ENCODE results near the gene MPST. TPM values are rescaled to one million over a fixed set of nuclear protein-coding genes. Genes with fewer than 3 reads are reported as not detected.

Gene MPST
- total RNA-seq, 1 experiment from 2014 or later, result 73.0 TPM

GRCh38 chr22:37010976-37011375 is 8.6 kb upstream of the MPST start:
- Mint-ChIP-seq H3K27me3 (ENCODE audit: unreplicated experiment) (peaks cover 44% of the 10 kb centered on the region), H3K27ac (ENCODE audit: unreplicated experiment) (peak overlapping the region; percentile 57), H3K4me3 (ENCODE audit: low read depth, unreplicated experiment) (no peak overlapping the region), H3K9me3 (ENCODE audit: low read depth, unreplicated experiment) (peaks cover 4% of the 10 kb centered on the region), H3K36me3 (ENCODE audit: insufficient read depth, unreplicated experiment) (peaks cover 42% of the 10 kb centered on the region), H3K4me1 (ENCODE audit: low read depth, unreplicated experiment) (peaks cover 10% of the 10 kb centered on the region)
- intact Hi-C loops (cut with micrococcal nuclease; ENCODE audit: unreplicated experiment), result no loop called here
- CTCF ChIA-PET, result no interaction called here
- BruUV-seq (replicated peaks), result no TSS peak
- no peak for TF ChIP-seq CTCF (IDR thresholded peaks at IDR 0.05; ENCODE audit: unreplicated experiment)
- DNase-seq, result no peak

DNA sequence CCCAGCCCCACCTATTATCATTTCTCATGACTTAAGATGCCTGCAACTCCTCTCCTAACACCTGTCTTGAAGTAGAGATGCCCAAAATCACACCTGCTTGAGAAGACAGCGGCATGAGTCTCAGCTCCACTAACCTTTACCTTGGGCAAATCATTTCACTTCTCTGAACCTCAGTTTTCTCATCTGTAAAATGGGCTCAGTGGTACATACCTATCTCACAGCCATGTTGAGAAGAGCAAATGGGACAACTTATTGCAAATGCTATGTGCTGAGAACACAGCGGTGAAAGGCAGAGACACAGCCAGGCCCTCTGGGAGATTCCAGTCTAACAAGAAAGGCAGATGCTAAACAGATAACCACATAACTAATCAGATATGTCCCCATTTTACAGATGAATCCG is 8.1 kb upstream of the MPST start:
- no peak for DNase-seq
- TF ChIP-seq CTCF (IDR thresholded peaks at IDR 0.05; ENCODE audit: unreplicated experiment), result no peak
- no peak overlapping the region for H3K4me3 Mint-ChIP-seq (ENCODE audit: low read depth, unreplicated experiment)
- peaks cover 39% of the 10 kb centered on the region for H3K27me3 Mint-ChIP-seq (ENCODE audit: unreplicated experiment)
- H3K36me3 Mint-ChIP-seq (ENCODE audit: insufficient read depth, unreplicated experiment), result peaks cover 42% of the 10 kb centered on the region
- H3K27ac Mint-ChIP-seq (ENCODE audit: unreplicated experiment), result no peak overlapping the region
- H3K9me3 Mint-ChIP-seq (ENCODE audit: low read depth, unreplicated experiment), result peaks cover 4% of the 10 kb centered on the region
- CTCF ChIA-PET, result no interaction called here
- BruUV-seq (replicated peaks), result no TSS peak
- peaks cover 12% of the 10 kb centered on the region for H3K4me1 Mint-ChIP-seq (ENCODE audit: low read depth, unreplicated experiment)
- intact Hi-C loops (cut with micrococcal nuclease; ENCODE audit: unreplicated experiment), result no loop called here

DNA sequence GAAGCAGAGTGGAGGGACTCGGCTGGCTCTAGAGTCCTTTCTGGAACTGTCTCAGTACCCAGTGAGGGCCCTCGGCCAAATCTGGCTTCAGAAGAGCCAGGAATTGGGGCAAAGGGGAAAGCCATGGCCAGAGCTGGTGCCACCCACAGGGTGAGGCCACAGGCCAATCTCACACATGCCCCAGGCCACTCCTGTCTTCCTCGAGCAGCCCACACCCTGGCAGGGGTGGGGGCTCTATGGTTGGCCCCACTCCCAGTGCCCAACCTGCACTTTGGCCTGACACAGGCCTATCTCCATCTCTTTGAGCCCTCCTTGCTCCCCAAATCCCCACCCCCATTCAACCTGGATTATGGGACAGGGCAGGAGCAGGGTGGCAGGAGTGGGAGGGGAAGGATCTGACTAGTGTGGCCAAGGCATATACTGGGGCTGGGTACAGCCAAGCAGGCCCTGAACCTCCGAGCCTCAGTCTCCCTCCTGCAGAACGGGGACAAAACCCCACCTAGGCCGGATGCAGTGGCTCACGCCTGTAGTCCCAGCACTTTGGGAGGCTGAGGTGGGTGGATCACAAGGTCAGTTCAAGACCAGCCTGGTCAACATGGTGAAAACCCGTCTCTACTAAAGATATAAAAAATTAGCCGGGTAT is 7.2 kb upstream of the MPST start:
- intact Hi-C loops (cut with micrococcal nuclease; ENCODE audit: unreplicated experiment), result no loop called here
- Mint-ChIP-seq H3K27ac (ENCODE audit: unreplicated experiment) (no peak overlapping the region), H3K27me3 (ENCODE audit: unreplicated experiment) (peaks cover 30% of the 10 kb centered on the region), H3K9me3 (ENCODE audit: low read depth, unreplicated experiment) (peaks cover 4% of the 10 kb centered on the region), H3K4me1 (ENCODE audit: low read depth, unreplicated experiment) (peaks cover 21% of the 10 kb centered on the region), H3K36me3 (ENCODE audit: insufficient read depth, unreplicated experiment) (peaks cover 44% of the 10 kb centered on the region), H3K4me3 (ENCODE audit: low read depth, unreplicated experiment) (no peak overlapping the region)
- no peak for DNase-seq
- no TSS peak for BruUV-seq (replicated peaks)
- no peak for TF ChIP-seq CTCF (IDR thresholded peaks at IDR 0.05; ENCODE audit: unreplicated experiment)
- CTCF ChIA-PET, result interaction anchor here (1.3 kb wide), 1 partner anchor 20 kb away, joined by 4 read pairs; no protein-coding TSS in a partner anchor

- intact Hi-C loops (cut with micrococcal nuclease; ENCODE audit: unreplicated experiment), result no loop called here
- BruUV-seq (replicated peaks), result no TSS peak
- DNase-seq, result no peak
- no peak for TF ChIP-seq CTCF (IDR thresholded peaks at IDR 0.05; ENCODE audit: unreplicated experiment)
- no peak overlapping the region for H3K4me3 Mint-ChIP-seq (ENCODE audit: low read depth, unreplicated experiment)
- H3K27me3 Mint-ChIP-seq (ENCODE audit: unreplicated experiment), result peaks cover 24% of the 10 kb centered on the region
- H3K4me1 Mint-ChIP-seq (ENCODE audit: low read depth, unreplicated experiment), result peaks cover 26% of the 10 kb centered on the region
- CTCF ChIA-PET, result interaction anchor here (1.3 kb wide), 1 partner anchor 20 kb away, joined by 4 read pairs; no protein-coding TSS in a partner anchor
- peaks cover 50% of the 10 kb centered on the region for H3K36me3 Mint-ChIP-seq (ENCODE audit: insufficient read depth, unreplicated experiment)
- H3K9me3 Mint-ChIP-seq (ENCODE audit: low read depth, unreplicated experiment), result peaks cover 4% of the 10 kb centered on the region
- H3K27ac Mint-ChIP-seq (ENCODE audit: unreplicated experiment), result no peak overlapping the region
These were observed 6.6 kb upstream of the MPST start for GRCh38 chr22:37012956-37013355.
